SK-MEL-5 (cell line): ENCODE data around the gene CCR4. TPM values are rescaled to one million over a fixed set of nuclear protein-coding genes. Genes with fewer than 3 reads are reported as not detected.

Experiments used
- DNase-seq: peaks from one replicate; pipeline ENCODE4 v3.0.0-alpha.2; 2016; ENCODE audit warnings: low read depth, low spot score
- in situ Hi-C: cut with HindIII; loops from 2 replicates; pipeline ENCODE4 v1.10.0; 2016; ENCODE audit warnings: low sequenced_read_pairs, high pct_unique_total_duplicates, low pct_unique_long_range_greater_than_20kb
- total RNA-seq: library from RNA; depleted of rRNA; stranded (reverse); fragments of >200 nt; shearing (Covaris generic); gene quantifications from 2 replicates; pipeline ENCODE4 v1.2.3, GENCODE V29; 2014; rRNA removed

Gene CCR4
- total RNA-seq, 1 experiment from 2014 or later, result 0.29 TPM

DNA sequence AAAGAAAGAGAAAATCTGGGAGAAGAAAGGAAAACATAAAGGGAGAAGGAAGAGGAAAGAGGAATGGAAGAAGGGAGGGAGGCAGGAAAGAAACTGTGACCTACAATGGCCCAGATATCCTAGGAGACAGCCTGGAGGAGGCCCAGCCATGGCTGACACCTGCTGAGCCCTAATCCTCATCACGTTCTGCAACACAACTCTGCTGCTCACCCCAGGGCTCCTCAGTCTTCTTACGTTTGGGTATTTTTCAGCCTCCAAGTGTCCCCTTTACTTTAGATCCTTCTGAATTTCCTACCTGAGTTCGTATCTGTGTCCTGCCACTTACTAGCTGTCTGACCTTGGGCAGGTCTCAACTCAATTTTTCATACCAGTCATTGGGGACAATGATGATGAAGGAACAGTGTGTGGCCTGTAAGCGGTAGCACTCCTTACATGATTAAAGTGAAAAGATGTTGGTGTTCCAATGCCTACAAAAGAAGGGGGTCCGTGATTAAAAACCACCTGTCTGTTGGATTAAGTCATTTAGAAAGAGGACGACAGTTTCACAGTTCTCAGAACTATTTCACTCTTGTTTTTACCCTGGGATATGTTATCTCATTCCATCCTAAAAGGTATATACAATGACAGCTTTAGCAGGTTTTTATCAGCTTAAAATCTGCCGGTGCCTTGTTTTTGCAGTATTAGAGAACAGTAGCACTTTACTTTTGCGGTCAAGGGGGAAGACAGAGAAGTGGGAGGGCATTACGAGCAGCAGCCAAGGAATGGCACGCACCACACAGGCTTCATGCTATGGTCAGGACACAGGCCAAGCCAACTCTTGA is 47.4 kb downstream of the CCR4 start:
- DNase-seq, result no peak
- in situ Hi-C loops, result no loop called here

DNA sequence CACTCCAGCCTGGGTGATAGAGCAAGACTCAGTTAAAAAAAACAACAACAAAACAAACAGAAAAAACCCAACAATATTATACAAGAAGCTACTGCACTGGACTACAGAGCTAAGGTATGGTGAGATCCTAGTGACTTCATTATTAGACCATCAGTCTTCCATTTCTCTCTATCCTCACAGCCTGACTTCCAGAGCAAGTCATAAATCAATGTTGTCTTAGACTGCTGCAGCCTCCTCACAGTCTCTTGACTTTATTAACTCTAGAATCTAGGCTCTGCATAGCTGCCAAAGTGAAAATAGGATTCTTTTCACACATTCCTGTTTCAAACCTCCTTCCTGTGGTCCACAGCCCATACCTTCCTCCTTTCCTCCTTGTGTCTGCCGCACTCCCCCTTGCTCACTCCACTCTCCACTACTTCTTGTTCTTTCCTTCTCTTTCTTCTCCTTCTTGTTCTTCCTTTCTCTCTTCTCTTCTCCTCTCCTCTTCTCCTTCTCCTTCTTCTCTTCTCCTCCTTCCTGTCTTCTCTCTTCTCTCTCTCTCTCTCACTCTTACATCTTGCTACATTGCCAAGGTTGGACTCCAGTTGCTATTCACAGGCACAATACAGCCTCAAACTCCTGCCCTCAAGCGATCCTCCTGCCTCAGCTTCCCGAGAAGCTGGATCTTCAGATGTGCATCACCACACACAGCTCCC is 49.4 kb downstream of the CCR4 start:
- DNase-seq, result no peak
- in situ Hi-C loops, result no loop called here

DNA sequence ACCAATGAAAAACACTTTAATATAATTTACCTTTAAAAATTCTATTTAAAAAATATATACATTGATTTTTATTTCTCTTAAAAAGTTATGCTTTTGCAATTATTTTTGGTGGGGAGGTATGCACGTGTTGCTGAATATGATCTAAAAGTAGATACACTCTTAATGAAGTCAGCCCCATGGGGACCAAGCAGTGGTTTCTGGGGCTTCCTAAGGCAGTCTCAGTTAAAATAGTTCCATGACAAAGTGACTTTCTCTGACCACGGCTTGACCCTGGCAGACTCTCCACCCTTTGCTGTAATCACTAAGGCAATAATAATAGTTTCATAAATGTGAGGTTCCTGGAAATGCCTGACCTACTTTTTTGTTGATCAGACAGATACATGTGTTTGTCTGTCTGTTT is 50.4 kb downstream of the CCR4 start:
- in situ Hi-C loops, result no loop called here

DNA sequence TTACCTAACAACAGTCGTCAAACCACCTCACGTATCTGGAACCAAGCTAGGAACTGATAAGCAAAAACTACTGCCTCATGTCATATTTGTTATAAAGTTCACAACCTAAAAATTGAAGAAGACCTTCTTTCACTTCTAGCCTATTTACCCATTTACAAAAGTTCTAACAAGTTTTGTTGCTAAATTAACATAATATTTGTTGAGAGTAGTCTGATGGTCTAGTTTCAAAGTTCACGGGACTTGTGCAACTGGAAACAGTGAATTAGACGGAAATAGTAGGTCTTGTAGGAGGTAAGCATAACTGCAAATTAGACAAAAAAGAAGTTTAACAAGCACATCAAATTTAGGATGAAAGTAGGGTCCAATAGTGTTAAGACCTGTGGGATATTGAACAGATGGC is 51.9 kb downstream of the CCR4 start:
- no peak for DNase-seq
- in situ Hi-C loops, result no loop called here

More for the DNA sequence above, 50.4 kb downstream of the CCR4 start:
- DNase-seq, result no peak

DNA sequence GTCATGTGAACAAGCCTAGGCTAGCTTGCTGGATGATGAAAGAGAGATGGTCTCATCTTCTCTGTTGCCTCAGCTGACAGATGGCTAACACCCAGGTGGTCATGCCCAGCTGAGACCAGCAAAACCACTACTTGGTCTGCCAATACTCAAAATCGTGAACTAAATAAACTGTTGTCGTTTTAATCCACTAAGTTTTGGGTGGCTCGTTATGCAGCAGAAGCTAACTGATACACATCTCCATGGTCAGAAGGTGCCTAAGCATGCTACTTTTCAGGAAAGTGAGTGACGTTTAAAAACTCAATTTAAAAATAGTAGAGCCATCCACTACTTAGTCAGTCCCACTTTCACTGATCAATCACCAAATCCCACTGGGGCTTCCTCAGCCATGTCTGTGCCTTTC is 52.8 kb downstream of the CCR4 start:
- DNase-seq, result no peak
- in situ Hi-C loops, result no loop called here

DNA sequence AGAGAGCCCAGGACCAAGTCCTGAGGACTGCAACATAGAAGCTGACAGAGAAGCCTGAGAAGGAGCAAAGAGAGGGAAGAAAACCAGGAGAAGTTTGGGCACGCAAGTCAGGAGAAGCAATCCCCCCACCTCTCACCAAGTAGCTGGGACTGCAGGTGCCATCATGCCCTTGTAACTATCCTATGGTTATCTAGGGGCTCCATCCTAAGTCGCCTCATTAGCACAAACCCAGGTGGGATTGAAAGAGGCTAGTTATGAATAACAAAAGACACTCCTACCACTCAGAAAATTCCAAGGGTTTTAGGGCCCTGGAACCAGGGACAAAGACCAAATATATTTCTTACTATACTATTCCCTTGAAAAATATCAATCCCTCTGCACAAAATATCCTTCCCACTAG is 53.5 kb downstream of the CCR4 start:
- in situ Hi-C loops, result no loop called here

More for the DNA sequence above, 53.5 kb downstream of the CCR4 start:
- DNase-seq, result no peak

Other genes with a start within 250 kb of the CCR4 start
- 0.03 TPM in 2 replicates for gene TRIM71, start 133.6 kb upstream of the CCR4 start, total RNA-seq
- 56.0 and 66.1 TPM in 2 replicates for gene GLB1, start 145.5 kb downstream of the CCR4 start, total RNA-seq
- gene TMPPE, start 145.5 kb downstream of the CCR4 start, total RNA-seq, result 1.6 and 2.0 TPM in 2 replicates
- 430 and 464 TPM in 2 replicates for gene CRTAP, start 162.4 kb downstream of the CCR4 start, total RNA-seq